ENCODE data around the gene MSMP. TPM values are rescaled to one million over a fixed set of nuclear protein-coding genes. Genes with fewer than 3 reads are reported as not detected.

MSMP gene
- total and polyA plus RNA-seq, 2 donors (not counting 3 experiments of a cell fraction or from before 2014, with no cell fraction given), result 18.8 to 29.0 TPM

DNA sequence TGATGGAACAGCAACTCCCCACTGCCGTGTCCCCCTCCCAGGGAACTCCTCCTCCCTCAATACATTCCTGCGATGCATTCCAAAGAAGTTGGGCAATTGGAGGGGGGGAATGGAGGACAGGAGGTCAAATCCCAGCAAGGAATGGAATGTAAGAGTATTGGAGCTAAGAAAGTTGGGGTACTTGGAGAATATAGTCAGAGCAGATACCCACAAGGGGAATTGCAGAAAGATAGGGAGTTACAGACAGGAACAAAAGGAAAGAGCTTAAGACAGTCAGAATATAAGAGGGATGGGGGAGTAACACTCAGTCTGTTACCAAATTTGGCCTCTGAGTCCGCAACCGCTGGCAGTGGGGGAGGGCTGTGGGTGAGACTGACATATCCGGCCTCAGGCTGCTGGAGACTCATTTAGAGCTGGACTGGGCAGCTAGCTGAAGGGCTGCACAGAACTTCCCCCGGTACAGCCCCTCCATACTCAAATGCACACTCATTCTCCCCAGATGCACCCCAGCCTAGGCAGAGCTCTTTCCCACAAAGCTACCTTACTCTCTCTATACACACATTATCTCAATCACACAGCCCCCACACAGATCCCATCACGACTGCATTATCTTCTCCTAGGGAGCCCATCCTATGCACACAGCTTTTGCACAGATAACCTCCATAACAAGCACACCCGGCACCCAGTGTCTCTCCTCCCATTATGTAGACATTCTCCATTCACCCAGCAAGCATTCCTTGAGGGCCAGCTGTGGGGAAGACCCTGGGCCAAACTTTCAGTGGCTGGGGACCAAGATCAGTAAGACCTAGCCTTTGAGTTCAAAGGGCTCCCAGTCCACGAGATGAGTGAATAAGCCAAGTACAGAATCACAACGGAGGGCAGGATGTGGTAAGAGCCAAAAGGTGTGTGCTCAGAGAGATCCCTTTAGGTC is 25.8 kb downstream of the MSMP start:
- H3K4me2 ChIP-seq (ENCODE audit: insufficient read depth, low read length), result peak overlapping the region; percentile 97
- H3K4me1 ChIP-seq (ENCODE audit: control insufficient read depth, extremely low read depth, insufficient read depth, low read length), result peaks cover 53% of the 10 kb centered on the region
- ChIA-PET CTCF (interaction anchor here (0.8 to 4.1 kb wide), 26 partner anchors 8 to 183 kb away, joined by 3 to 52 read pairs (median 6); partner anchors contain the start of genes ARHGEF39, CCDC107, GBA2 and HRCT1), POLR2A (interaction anchor here (0.7 to 1.6 kb wide), 4 partner anchors 14 to 650 kb away, joined by 3 to 7 read pairs (median 5); no protein-coding TSS in a partner anchor)
- peak overlapping the region; percentile 66 for H3K9ac ChIP-seq (replicated peaks; ENCODE audit: extremely low read depth, insufficient read depth, low read length)
- peaks cover 19 to 23% of the 10 kb centered on the region in 2 experiments for H3K36me3 ChIP-seq (ENCODE audit: control insufficient read depth in 2 of 2, extremely low read depth in 1 of 2, insufficient read depth in 2 of 2, low read length in 2 of 2)
- dilution Hi-C loops (cut with MboI; ENCODE audit: extremely low pct_ligation_motif_present, low sequenced_read_pairs), result no loop called here
- TF ChIP-seq, protein P1, sequence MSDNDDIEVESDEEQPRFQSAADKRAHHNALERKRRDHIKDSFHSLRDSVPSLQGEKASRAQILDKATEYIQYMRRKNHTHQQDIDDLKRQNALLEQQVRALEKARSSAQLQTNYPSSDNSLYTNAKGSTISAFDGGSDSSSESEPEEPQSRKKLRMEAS (IDR thresholded peaks at IDR 0.05; ENCODE audit: insufficient read depth, insufficient read length), result no peak
- TF ChIP-seq POLR2A (IDR thresholded peaks at IDR 0.05; ENCODE audit: low read depth, low read length) (peak; percentile 43), FOS (IDR thresholded peaks at IDR 0.05; ENCODE audit: borderline replicate concordance, insufficient read depth, low read length) (peak; percentile 25), POLR2AphosphoS5 (IDR thresholded peaks at IDR 0.05; ENCODE audit: insufficient read depth, low read depth, low read length) (peak; percentile 81), GATA2 (IDR thresholded peaks at IDR 0.05; ENCODE audit: insufficient read depth, insufficient read length, low read depth, low read length) (no peak)
- TF ChIP-seq, protein P2, sequence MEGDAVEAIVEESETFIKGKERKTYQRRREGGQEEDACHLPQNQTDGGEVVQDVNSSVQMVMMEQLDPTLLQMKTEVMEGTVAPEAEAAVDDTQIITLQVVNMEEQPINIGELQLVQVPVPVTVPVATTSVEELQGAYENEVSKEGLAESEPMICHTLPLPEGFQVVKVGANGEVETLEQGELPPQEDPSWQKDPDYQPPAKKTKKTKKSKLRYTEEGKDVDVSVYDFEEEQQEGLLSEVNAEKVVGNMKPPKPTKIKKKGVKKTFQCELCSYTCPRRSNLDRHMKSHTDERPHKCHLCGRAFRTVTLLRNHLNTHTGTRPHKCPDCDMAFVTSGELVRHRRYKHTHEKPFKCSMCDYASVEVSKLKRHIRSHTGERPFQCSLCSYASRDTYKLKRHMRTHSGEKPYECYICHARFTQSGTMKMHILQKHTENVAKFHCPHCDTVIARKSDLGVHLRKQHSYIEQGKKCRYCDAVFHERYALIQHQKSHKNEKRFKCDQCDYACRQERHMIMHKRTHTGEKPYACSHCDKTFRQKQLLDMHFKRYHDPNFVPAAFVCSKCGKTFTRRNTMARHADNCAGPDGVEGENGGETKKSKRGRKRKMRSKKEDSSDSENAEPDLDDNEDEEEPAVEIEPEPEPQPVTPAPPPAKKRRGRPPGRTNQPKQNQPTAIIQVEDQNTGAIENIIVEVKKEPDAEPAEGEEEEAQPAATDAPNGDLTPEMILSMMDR (IDR thresholded peaks at IDR 0.05; ENCODE audit: extremely low read depth in 1 of 2, insufficient read depth in 1 of 2, low read depth in 1 of 2, low read length in 2 of 2), result no peak
- FAIRE-seq (peak; percentile 97), DNase-seq (ENCODE audit: low read depth, low spot score) (peak; percentile 71)
- H2AFZ ChIP-seq (ENCODE audit: low read depth, low read length), result no peak overlapping the region
- H3K79me2 ChIP-seq (ENCODE audit: control insufficient read depth, insufficient read depth, low read length), result peaks cover 86% of the 10 kb centered on the region
- H3K9me1 ChIP-seq (replicated peaks; ENCODE audit: control insufficient read depth, extremely low read depth, insufficient read depth, low read length), result no peaks in the 10 kb centered on the region
- no peaks in the 10 kb centered on the region for H3K27me3 ChIP-seq (ENCODE audit: control insufficient read depth in 2 of 2, insufficient read depth in 2 of 2, low read length in 2 of 2)
- H3K4me3 ChIP-seq (replicated peaks in 1 of 3; ENCODE audit: insufficient read depth in 1 of 3, low read depth in 1 of 3, low read length in 3 of 3), result peak overlapping the region; percentile 14 to 79 (median 32)
- TSS peak; percentile 57 for BruUV-seq (replicated peaks)
- H4K20me1 ChIP-seq (replicated peaks; ENCODE audit: control insufficient read depth, extremely low read depth, insufficient read depth, low read length), result no peaks in the 10 kb centered on the region
- intact Hi-C loops (cut with micrococcal nuclease), result loop anchor here (5.0 kb wide), 1 partner anchor 154 kb away; no protein-coding TSS in a partner anchor
- peak overlapping the region; percentile 78 for H3K27ac ChIP-seq (ENCODE audit: insufficient read depth, low read depth, low read length)
- no peaks in the 10 kb centered on the region for H3K9me3 ChIP-seq (replicated peaks; ENCODE audit: control insufficient read depth, insufficient read depth, low read length)
